DMS79 treated with DMSO at 0.1 percent for 48 hours (cell line): Measurements from ENCODE around the gene NDUFB7.
A peak's percentile ranks its signal among the peaks of the same experiment; 100 is the strongest.
"Not testable (repeated sequence)": the region's sequence is repeated elsewhere in the genome, so short reads cannot be mapped to it uniquely, and the experiment has no call there.

Experiments used
- DNase-seq: peaks from one replicate; lab custom pipeline; 2025; lab: John Stamatoyannopoulos, UW

The NDUFB7 gene

GRCh38 chr19:14570864-14571527 lies 870 bp downstream of the NDUFB7 start:
- DNase-seq: no peak

DNA sequence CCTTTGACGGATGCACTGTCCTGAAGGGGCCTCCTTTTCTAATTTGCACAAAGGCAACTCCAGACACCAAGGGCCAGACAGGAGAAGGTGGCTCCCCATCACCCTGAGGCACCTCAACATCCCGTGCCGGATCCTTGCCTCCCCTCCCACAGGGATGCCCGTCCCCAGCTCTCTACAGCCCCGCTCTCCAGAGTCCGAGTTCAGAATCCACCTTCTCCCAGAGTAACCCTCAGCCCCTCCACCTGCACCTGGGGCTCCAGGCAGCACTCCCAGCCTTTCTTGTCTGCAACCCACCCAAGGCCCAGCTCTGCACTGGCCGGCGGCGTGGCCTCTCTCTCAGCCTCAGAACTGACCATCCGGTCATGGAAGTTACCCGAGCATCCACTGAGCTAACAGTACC lies 4.8 kb downstream of the NDUFB7 start:
- DNase-seq: no peak

DNA sequence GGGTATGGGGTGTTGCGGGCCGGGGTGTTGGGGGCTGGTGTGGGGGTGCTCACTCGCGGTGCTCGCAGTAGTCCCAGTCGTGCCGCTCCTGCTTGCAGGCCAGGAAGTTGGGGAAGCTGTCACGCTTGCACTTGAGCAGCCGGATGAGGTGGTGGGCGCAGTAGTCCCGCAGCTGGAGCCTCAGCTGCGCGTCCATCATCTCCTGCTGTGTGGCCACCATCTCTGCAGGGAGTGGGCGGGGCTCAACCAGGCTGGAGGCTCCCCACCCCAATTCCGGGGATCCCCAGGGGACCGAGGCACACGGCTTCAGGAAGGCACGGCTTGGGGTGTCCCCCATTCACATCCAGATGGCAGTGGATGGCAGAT lies 5.2 kb downstream of the NDUFB7 start:
- no peak for DNase-seq

GRCh38 chr19:14565765-14566711 lies 5.8 kb downstream of the NDUFB7 start:
- no peak for DNase-seq

DNA sequence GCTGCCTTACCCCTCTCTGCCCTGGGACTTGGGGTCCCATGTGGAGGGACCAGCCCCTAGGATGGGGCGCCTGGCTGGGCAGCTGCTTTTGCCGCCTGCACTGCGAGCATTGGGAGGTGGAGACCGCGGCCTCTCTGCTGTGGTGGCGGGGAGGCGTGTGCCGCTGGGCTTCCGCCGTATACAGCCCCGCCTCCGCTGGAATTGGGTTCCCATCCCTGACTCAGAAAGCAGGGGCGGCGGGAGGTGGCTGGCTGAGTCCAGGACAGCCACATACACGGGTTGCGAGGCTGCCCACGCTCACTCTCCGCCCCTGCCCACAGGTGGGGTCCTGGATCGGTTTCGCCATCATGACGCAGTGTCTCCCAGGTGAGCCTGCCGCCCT lies 6.6 kb downstream of the NDUFB7 start:
- no peak for DNase-seq

- not testable (repeated sequence) for DNase-seq
These were observed 7.1 kb downstream of the NDUFB7 start for GRCh38 chr19:14564652-14565297.

DNA sequence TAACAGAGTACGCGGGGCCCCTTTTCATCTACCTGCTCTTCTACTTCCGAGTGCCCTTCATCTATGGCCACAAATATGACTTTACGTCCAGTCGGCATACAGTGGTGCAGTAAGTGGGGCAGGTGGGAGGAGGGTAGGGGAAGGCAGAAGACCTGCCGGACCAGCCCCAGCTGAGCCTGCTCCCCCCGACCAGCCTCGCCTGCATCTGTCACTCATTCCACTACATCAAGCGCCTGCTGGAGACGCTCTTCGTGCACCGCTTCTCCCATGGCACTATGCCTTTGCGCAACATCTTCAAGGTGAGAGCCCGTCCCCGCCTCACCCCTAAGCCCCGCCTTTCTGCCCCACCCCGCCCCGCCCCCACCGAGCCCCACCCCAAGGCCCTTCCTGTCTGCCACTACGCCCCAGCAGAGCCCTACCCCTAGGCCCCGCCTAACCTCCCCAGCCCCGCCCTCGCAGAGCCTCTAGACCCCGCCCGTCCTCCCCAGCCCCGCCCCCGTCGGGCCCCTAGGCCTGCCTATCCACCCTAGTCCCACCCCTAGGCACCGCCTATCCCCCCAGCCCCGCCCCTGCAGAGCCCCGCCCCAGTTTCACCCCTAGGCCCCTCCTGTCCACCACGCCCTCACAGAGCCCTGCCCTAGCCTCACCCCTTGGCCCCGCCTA lies 7.7 kb downstream of the NDUFB7 start:
- no peak for DNase-seq

- no peak for DNase-seq
These were observed 8.3 kb downstream of the NDUFB7 start for GRCh38 chr19:14563590-14563926.

DNA sequence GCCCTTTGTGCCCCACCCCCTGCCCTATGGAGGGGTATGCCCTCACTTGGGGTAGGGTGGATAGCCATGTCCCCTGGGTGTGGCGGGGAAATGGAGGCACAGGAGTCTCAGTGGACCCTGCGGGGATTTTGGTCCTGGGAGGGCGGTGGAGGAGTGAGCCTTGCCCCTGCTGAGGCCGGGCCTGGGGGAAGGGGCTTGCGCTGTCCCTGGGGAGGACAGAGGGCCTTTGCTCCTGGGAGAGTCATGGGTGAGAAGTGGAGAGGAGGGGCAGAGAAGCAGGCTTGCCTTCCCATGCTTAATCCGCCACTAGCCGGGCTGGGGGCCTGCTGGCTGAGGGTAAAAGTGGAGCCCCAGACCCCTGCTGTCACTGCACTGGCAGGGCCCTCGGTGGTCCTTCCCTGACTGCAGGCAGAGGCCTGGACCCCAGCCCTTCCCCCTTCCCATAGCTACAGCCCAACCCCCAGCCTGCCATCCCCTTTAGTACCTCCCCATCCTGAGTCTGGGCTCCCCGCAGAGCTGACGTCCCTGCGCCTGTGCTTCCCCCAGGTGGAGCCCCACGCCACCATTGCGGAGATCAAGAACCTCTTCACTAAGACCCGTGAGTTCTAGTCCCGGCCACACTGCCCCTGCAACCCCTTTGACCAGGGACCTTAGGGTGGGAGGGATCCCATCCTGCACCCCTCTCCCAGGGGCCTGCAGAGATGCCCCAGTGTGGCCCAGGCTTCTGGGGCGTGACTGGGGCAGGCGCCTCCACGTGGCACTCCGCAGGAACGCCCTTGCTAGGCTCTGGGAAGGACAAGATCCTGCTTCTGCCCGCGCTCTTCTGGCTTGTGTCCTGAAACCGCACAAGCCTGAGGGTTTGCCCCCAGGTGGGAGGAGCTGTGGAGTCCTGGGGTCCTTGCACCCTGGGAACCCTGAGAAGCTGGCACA lies 8.9 kb downstream of the NDUFB7 start:
- DNase-seq: no peak

GRCh38 chr19:14561847-14562351 lies 10.0 kb downstream of the NDUFB7 start:
- no peak for DNase-seq

DNA sequence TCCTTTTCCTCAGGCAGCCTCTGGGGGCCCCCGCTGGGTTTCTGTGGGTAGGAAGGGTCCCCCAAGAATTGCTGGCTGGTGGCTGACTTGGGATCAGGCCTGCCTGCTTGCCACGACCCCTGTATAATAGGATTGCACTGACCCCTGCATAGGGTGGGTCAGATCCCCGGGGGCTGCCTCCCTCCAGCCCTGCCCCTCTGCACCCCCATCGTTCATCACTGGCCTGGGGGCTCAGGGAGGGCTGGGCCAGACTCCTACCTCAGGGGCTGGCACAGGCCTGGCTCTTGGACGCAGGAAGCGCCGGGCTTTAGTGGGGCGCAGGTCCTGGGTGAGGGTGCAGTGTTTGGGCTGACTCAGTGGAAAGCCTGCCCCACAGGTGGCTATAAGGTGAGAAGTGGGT lies 10.6 kb downstream of the NDUFB7 start:
- no peak for DNase-seq

DNA sequence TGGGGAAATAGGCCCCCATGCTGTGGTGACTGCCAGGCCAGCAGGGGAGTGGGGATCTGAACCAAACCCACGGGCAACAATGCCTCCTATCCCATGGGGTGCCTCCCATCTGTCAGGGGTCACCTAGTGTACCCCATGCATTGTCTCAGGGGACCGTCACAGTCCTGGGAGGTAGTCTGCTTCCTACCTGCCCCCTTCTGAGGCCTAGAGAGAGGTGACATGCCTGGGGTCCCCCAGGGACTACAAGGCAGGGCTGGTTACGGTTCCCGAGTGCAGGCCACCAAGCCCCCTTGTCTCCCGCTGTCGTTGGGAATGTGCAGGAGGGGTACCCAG lies 11.1 kb downstream of the NDUFB7 start:
- no peak for DNase-seq

DNA sequence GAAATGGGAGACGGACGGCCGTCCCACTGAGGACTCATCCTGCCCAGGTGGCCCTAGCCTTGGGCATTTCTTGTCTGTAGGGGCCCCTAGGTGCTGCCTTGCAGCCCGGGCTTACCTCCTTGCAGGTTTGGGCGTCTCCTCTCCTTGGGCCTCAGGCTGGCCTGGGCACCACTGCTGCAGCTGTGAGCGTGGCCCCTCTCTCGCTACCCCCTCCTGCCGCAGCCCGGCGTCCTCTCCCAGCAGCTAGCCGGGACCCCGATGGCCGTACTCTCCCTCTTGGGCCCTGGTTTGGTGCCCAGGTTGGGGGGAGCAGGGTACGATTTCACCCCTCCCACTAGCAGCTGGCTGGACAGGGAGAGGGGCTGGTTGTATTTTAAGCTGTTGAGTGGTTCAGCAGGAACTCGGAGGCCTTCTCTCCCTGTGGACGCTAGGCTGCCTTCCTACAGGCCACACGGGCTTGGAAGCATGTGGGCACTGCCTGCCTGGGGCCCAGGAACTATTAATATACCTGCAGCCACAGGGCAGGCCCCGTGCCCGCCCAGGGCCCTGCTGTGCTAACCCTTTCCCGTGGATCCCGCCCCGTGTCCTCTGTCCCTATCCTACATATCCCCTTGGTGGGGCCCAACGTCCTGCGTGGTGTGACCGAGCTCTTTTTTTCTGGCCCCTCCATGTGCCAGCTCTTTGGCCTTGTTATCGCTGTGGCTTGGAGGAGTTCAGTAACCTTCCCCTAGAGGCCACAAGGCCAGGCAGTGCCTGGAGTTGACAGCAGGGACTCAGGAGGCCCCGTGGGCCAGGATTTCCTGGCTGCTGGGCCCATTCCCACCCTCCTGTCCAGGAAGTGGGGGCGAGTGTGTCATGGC lies 11.7 kb downstream of the NDUFB7 start:
- no peak for DNase-seq

DNA sequence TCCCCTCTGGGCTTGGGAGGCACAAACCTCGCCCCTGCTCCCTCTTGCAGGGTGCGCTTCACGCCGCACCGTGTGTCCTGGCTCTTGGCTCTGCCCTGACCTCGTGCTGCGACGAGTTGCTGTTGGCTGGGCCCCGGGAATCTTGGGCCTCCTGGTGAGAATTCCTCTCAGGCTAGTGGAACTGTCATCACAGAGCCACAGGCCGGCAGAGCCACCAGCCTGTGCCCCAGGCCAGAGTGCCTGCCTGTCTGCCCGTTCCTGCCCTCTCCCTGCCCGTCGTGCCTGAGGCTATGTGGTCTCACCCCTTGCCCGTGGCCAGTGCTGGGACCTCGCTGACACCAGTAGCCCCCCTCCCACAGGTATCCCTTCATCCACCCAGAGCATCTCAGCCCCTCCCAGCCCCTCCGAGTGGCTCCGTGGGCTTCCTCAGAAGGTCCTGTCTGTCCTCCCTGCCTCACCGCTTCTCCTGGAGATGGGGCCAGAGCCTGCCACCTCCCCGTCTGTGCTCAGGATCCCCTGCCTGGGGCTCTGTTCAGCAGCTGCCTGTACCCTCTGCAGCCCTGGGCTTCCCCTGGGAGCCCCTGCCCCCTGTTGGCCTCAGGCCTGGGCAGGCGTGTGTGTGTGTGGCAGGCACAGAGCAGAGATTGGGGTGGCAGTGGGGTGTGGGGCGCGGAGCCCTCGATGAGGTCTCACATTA lies 13.3 kb downstream of the NDUFB7 start:
- no peak for DNase-seq

- DNase-seq: no peak
These were observed 15.1 kb downstream of the NDUFB7 start for GRCh38 chr19:14556662-14557188.

GRCh38 chr19:14555918-14556661 lies 15.8 kb downstream of the NDUFB7 start:
- no peak for DNase-seq

DNA sequence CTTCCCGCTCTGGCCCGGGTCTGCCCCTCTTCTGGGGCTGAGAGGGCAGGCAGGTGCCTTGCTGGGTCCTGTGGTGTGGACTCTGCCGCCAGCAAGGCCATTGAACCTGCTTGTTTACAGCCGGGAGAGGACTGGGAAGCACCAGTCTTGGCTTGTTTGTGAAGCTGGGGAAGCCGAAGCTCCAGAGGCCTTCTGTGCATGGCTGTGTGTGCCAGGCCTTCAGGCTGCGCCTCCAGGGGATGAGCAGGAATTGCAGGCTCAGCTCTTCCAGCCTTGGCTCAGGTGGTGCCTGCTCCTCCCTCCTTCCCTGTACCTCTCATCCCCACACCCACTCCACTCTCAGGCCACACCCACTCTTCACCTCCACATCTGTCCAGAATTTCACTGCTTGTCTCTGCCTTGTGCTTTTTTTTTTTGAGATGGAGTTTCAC lies 17.5 kb downstream of the NDUFB7 start:
- DNase-seq: peak; percentile 90

DNA sequence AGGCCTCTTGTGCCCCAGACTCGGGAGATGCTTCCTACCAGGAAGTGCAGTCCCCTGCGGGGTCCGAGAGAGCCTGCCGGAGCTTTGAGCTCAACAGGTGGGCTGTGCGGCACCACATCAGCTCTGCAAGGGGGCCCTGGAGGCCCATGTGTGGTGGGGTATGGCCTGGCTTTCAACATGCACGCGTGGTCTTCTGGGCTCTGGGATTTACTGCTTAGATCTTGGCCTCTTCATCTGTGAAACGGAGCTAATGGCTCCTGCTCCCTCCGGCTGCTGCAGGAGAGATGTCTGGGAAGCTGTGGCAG lies 18.0 kb downstream of the NDUFB7 start:
- DNase-seq: no peak
